ENCODE results near the gene LGMN. TPM values are rescaled to one million over a fixed set of nuclear protein-coding genes. Genes with fewer than 3 reads are reported as not detected.

LGMN gene
- total RNA-seq, 1 experiment from 2014 or later, result 37.2 TPM

- intact Hi-C loops (cut with micrococcal nuclease; ENCODE audit: unreplicated experiment) (no loop called here), in situ Hi-C loops (cut with HindIII; ENCODE audit: low pct_unique_long_range_greater_than_20kb, low sequenced_read_pairs) (no loop called here)
- Histone ChIP-seq H3K4me3 (ENCODE audit: low read depth in 2 of 2, low read length in 2 of 2) (no peak overlapping the region), H3K4me1 (ENCODE audit: control insufficient read depth, insufficient read depth, low read length) (no peaks in the 10 kb centered on the region), H3K9me3 (ENCODE audit: control insufficient read depth, insufficient read depth, low read depth, low read length) (no peaks in the 10 kb centered on the region), H3K27me3 (ENCODE audit: control insufficient read depth, insufficient read depth, low read length) (no peaks in the 10 kb centered on the region), H3K36me3 (ENCODE audit: control insufficient read depth, insufficient read depth, low read length) (no peaks in the 10 kb centered on the region), H3K27ac (ENCODE audit: low read length) (no peak overlapping the region)
- no TSS peak for BruUV-seq (replicated peaks)
- TF ChIP-seq SIN3A (IDR thresholded peaks at IDR 0.05; ENCODE audit: borderline replicate concordance, insufficient read depth, low read depth, low read length) (no peak), REST (IDR thresholded peaks at IDR 0.05; ENCODE audit: insufficient read depth in 1 of 2, low read depth in 2 of 2, low read length in 1 of 2) (no peak), TCF7L2 (IDR thresholded peaks at IDR 0.05; ENCODE audit: low read depth, low read length) (no peak), CTCF (IDR thresholded peaks at IDR 0.05) (no peak), POLR2AphosphoS5 (IDR thresholded peaks at IDR 0.05; ENCODE audit: low read depth, low read length) (no peak)
- POLR2A ChIA-PET, result no interaction called here
- ATAC-seq (no peak), DNase-seq (ENCODE audit: low read depth, low spot score) (no peak)
- CTCF ChIA-PET, result no interaction called here
Measured at GRCh38 chr14:92659765-92660561, 88.5 kb downstream of the LGMN start.

GRCh38 chr14:92658684-92659083 lies 89.7 kb downstream of the LGMN start:
- CTCF ChIA-PET, result no interaction called here
- TF ChIP-seq POLR2AphosphoS5 (IDR thresholded peaks at IDR 0.05; ENCODE audit: low read depth, low read length), result no peak
- no peak for TF ChIP-seq REST (IDR thresholded peaks at IDR 0.05; ENCODE audit: insufficient read depth in 1 of 2, low read depth in 2 of 2, low read length in 1 of 2)
- TF ChIP-seq CTCF (IDR thresholded peaks at IDR 0.05), result no peak
- no peak for TF ChIP-seq TCF7L2 (IDR thresholded peaks at IDR 0.05; ENCODE audit: low read depth, low read length)
- no peak for TF ChIP-seq SIN3A (IDR thresholded peaks at IDR 0.05; ENCODE audit: borderline replicate concordance, insufficient read depth, low read depth, low read length)
- ATAC-seq (no peak), DNase-seq (ENCODE audit: low read depth, low spot score) (no peak)
- intact Hi-C loops (cut with micrococcal nuclease; ENCODE audit: unreplicated experiment), result no loop called here
- Histone ChIP-seq H3K4me3 (ENCODE audit: low read depth in 2 of 2, low read length in 2 of 2) (no peak overlapping the region), H3K27ac (ENCODE audit: low read length) (no peak overlapping the region), H3K27me3 (ENCODE audit: control insufficient read depth, insufficient read depth, low read length) (no peaks in the 10 kb centered on the region), H3K36me3 (ENCODE audit: control insufficient read depth, insufficient read depth, low read length) (no peaks in the 10 kb centered on the region), H3K4me1 (ENCODE audit: control insufficient read depth, insufficient read depth, low read length) (no peaks in the 10 kb centered on the region), H3K9me3 (ENCODE audit: control insufficient read depth, insufficient read depth, low read depth, low read length) (no peaks in the 10 kb centered on the region)
- in situ Hi-C loops (cut with HindIII; ENCODE audit: low pct_unique_long_range_greater_than_20kb, low sequenced_read_pairs), result no loop called here
- no TSS peak for BruUV-seq (replicated peaks)
- POLR2A ChIA-PET, result no interaction called here

Data from Panc1 (cell line).